HL-60 (cell line): Measurements from ENCODE around the gene PXDN.

ENCODE experiments used
- DNase-seq, 2 experiments: peaks; one replicate each; pipeline ENCODE4 v3.0.0-alpha.2; 2010 to 2020; ENCODE audit warnings: low read depth in 1 of 2, low spot score in 1 of 2
- H3K27ac ChIP-seq: fragments of 250-450 bp; sonication (Bioruptor Pico); replicated peaks from 2 replicates; pipeline ENCODE4 v1.5.1; 2020; ENCODE audit warnings: mild to moderate bottlenecking, moderate library complexity
- H3K27me3 ChIP-seq: fragments of 250-450 bp; sonication (Bioruptor Pico); 2 replicates; pipeline ENCODE4 v1.5.1; 2021; ENCODE audit warnings: mild to moderate bottlenecking, moderate library complexity; ENCODE audit not compliant: insufficient read depth, poor library complexity, severe bottlenecking
- H3K4me3 ChIP-seq: replicated peaks from 2 replicates; pipeline ENCODE4 v1.5.1; 2011; ENCODE audit warnings: mild to moderate bottlenecking, control low read depth, low read length; ENCODE audit not compliant: insufficient read depth
- GABPA ChIP-seq: IDR thresholded peaks from 2 replicates; pipeline ENCODE4 v1.6.1; 2012; ENCODE audit warnings: low read depth
- POLR2AphosphoS5 ChIP-seq: IDR thresholded peaks from 2 replicates; pipeline ENCODE4 v1.6.1; 2012; ENCODE audit warnings: low read depth
- SPI1 ChIP-seq: IDR thresholded peaks from 2 replicates; pipeline ENCODE4 v1.6.1; 2012; ENCODE audit warnings: low read depth, mild to moderate bottlenecking, borderline replicate concordance
- TF ChIP-seq, protein P1 (sequence below): IDR thresholded peaks from 2 replicates; pipeline ENCODE4 v1.6.1; 2012; ENCODE audit warnings: low read depth; ENCODE audit not compliant: insufficient replicate concordance
- TF ChIP-seq, protein P2 (sequence below): IDR thresholded peaks from one replicate; pipeline ENCODE4 v1.5.1; 2011; ENCODE audit warnings: low read length, control low read depth, inconsistent platforms; ENCODE audit not compliant: insufficient read depth

Gene PXDN

DNA sequence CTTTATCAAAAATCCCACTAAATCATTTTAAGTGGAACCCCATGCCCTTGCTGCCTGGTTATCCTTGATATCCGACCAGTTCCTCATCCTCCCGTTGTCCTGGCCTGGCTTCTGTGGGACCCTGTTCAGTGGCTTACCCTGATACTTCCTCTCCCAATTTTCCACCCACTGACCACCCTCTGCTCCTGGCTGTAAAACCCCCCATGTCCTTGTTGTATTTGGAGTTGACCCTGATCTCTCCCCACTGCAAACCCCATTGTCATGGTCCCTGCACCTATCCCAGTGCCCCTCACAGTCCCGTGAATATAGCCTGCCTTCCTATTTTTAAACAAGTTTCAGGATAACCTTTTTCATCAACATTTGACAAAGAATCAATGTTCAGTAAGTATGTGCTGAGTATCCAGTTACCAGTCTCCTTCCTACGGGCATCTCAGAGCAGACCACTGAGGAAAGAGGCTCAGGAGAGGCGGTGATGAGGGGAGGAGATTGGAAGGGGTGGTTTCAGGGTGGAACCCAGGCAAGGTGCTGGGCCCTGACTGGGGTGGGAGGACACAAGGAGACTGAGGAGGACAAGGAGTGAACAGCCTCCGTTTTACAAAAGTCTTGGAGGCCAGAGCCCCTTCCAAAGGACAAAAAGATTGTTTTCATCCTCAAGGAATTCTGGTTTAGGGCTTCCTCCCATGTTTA, 131.8 kb downstream of the PXDN start:
- TF ChIP-seq POLR2AphosphoS5 = no peak
- TF ChIP-seq GABPA = no peak
- TF ChIP-seq, protein P1, sequence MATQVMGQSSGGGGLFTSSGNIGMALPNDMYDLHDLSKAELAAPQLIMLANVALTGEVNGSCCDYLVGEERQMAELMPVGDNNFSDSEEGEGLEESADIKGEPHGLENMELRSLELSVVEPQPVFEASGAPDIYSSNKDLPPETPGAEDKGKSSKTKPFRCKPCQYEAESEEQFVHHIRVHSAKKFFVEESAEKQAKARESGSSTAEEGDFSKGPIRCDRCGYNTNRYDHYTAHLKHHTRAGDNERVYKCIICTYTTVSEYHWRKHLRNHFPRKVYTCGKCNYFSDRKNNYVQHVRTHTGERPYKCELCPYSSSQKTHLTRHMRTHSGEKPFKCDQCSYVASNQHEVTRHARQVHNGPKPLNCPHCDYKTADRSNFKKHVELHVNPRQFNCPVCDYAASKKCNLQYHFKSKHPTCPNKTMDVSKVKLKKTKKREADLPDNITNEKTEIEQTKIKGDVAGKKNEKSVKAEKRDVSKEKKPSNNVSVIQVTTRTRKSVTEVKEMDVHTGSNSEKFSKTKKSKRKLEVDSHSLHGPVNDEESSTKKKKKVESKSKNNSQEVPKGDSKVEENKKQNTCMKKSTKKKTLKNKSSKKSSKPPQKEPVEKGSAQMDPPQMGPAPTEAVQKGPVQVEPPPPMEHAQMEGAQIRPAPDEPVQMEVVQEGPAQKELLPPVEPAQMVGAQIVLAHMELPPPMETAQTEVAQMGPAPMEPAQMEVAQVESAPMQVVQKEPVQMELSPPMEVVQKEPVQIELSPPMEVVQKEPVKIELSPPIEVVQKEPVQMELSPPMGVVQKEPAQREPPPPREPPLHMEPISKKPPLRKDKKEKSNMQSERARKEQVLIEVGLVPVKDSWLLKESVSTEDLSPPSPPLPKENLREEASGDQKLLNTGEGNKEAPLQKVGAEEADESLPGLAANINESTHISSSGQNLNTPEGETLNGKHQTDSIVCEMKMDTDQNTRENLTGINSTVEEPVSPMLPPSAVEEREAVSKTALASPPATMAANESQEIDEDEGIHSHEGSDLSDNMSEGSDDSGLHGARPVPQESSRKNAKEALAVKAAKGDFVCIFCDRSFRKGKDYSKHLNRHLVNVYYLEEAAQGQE = no peak
- TF ChIP-seq, protein P2, sequence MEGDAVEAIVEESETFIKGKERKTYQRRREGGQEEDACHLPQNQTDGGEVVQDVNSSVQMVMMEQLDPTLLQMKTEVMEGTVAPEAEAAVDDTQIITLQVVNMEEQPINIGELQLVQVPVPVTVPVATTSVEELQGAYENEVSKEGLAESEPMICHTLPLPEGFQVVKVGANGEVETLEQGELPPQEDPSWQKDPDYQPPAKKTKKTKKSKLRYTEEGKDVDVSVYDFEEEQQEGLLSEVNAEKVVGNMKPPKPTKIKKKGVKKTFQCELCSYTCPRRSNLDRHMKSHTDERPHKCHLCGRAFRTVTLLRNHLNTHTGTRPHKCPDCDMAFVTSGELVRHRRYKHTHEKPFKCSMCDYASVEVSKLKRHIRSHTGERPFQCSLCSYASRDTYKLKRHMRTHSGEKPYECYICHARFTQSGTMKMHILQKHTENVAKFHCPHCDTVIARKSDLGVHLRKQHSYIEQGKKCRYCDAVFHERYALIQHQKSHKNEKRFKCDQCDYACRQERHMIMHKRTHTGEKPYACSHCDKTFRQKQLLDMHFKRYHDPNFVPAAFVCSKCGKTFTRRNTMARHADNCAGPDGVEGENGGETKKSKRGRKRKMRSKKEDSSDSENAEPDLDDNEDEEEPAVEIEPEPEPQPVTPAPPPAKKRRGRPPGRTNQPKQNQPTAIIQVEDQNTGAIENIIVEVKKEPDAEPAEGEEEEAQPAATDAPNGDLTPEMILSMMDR = no peak
- no peak for TF ChIP-seq SPI1
- no peak overlapping the region for H3K4me3 ChIP-seq

DNA sequence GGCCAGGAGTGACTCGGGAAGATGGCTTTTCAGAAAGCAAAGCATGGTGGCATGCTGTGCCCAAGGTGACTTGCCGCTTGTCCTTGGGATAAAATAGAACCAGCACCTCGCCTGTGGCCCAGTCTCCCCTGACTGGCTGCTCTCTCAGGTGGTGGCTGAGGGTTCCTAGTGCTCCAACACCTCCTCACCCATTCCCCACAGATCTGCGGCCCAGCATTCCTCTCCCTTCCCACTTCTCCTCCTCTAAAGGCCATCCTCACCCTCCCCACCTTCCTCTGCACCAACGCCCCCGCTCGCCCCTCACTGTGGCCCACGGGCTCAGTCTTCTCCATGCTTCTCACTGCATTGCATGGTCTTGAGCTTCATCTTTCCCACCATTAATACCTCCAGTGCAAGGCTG, 132.4 kb downstream of the PXDN start:
- TF ChIP-seq, protein P2 = no peak
- DNase-seq = no peak
- Histone ChIP-seq H3K4me3 (no peak overlapping the region), H3K27me3 (no peaks in the 10 kb centered on the region), H3K27ac (no peak overlapping the region)

More for the DNA sequence above, 131.8 kb downstream of the PXDN start:
- no peak for DNase-seq
- H3K27me3 ChIP-seq = no peaks in the 10 kb centered on the region
- H3K27ac ChIP-seq = no peak overlapping the region

DNA sequence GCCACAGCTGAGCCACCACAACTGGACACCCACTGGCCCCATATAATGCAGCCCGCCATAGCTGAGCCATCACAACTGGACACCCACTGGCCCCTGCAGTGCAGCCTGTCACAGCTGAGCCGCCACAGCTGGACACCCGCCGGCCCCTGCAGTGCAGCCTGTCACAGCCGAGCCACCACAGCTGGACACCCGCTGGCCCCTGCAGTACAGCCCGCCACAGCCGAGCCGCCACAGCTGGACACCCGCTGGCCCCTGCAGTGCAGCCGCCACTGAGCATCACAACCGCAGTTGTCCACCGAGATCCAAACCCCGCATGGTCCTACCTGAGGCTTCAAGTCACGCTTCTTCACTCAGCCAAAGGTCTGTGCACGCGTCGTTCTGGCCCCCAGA, 134.2 kb downstream of the PXDN start:
- TF ChIP-seq SPI1 (no peak), GABPA (no peak), POLR2AphosphoS5 (no peak)
- TF ChIP-seq, protein P2 = no peak
- TF ChIP-seq, protein P1 = no peak
- H3K4me3 ChIP-seq = no peak overlapping the region
- DNase-seq = no peak
- H3K27me3 ChIP-seq = no peaks in the 10 kb centered on the region
- no peak overlapping the region for H3K27ac ChIP-seq

DNA sequence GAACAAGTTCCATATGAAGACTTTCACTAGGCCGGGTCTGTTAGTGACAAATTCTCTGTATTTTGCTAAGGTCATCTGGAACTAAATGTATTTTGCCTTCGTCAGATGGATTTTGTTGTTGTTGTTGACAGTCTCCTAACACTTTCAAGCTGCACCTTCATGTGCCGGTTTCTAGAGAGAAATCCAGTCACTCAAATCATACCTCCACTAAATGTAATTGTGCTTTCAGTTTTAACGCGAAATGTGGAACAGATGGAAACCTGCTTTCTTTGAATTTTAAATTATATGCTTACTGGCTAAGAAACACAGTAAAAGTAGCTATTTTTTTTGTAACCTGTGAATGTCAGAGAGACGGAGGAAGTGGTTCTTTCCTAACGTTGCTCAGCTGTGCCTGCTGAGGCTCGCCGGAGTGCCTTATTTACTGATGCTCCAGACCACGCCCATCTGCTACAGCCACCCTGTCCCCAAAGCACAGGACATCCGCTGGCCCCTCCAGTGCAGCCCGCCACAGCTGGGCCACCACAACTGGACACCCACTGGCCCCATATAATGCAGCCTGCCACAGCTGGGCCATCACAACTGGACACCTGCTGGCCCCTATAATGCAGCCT, 134.7 kb downstream of the PXDN start:
- no peak for TF ChIP-seq POLR2AphosphoS5
- no peak for TF ChIP-seq GABPA
- TF ChIP-seq, protein P2 = no peak
- no peak for TF ChIP-seq SPI1
- TF ChIP-seq, protein P1 = no peak
- DNase-seq = no peak
- no peak overlapping the region for H3K4me3 ChIP-seq

More for the DNA sequence above, 134.7 kb downstream of the PXDN start:
- no peaks in the 10 kb centered on the region for H3K27me3 ChIP-seq
- no peak overlapping the region for H3K27ac ChIP-seq
